GM12878 (cell line): Measurements from ENCODE around the gene ZNF367.

Experiments used
- ATF7 ChIP-seq: fragments of 450-650 bp; IDR thresholded peaks from 2 replicates; pipeline ENCODE4 v1.6.1; 2016; ENCODE audit warnings: low read depth, mild to moderate bottlenecking
- CTCF ChIP-seq, 3 experiments: IDR thresholded peaks in 2 of 3; conservative IDR thresholded peaks in 1 of 3; 2 replicates each; pipeline ENCODE4 v1.5.1; 2011; ENCODE audit warnings: low read depth in 3 of 3, low read length in 3 of 3, mild to moderate bottlenecking in 3 of 3, control low read depth in 2 of 3, moderate library complexity in 2 of 3, inconsistent platforms in 1 of 3, mixed read lengths in 1 of 3; ENCODE audit not compliant: control insufficient read depth in 2 of 3, insufficient read depth in 1 of 3; ENCODE audit errors: extremely low read depth in 1 of 3
- FOXM1 ChIP-seq: IDR thresholded peaks from 2 replicates; pipeline ENCODE4 v1.6.1; 2012; ENCODE audit warnings: low read depth, mild to moderate bottlenecking, inconsistent platforms, low read length, moderate library complexity
- TARDBP ChIP-seq: IDR thresholded peaks from 2 replicates; pipeline ENCODE4 v1.6.1; 2016; ENCODE audit warnings: borderline replicate concordance
- USF1 ChIP-seq: IDR thresholded peaks from 2 replicates; pipeline ENCODE4 v1.6.1; 2011; ENCODE audit warnings: borderline replicate concordance, low read depth, mild to moderate bottlenecking, moderate library complexity, mixed read lengths, low read length; ENCODE audit not compliant: insufficient read depth; ENCODE audit errors: extremely low read length
- USF2 ChIP-seq: IDR thresholded peaks from 2 replicates; pipeline ENCODE4 v1.6.1; 2011; ENCODE audit warnings: low read depth, low read length, improper control_type of control experiment, borderline replicate concordance
- ZBTB40 ChIP-seq: fragments of 450-650 bp; IDR thresholded peaks from 2 replicates; pipeline ENCODE4 v1.6.1; 2016; ENCODE audit warnings: mild to moderate bottlenecking, moderate library complexity, borderline replicate concordance
- ZNF274 ChIP-seq: IDR thresholded peaks from one replicate; pipeline ENCODE4 v1.8.0; 2011; ENCODE audit not compliant: insufficient read length, insufficient read depth

- TF ChIP-seq ZBTB40 (no peak), FOXM1 (no peak), TARDBP (no peak), USF2 (no peak), ATF7 (no peak), CTCF (IDR thresholded peaks at IDR 0.05 in 2 of 3, conservative IDR thresholded peaks at IDR 0.05 in 1 of 3; ENCODE audit: control insufficient read depth in 2 of 3, extremely low read depth in 1 of 3, insufficient read depth in 1 of 3, low read depth in 3 of 3, low read length in 3 of 3) (no peak), USF1 (no peak), ZNF274 (no peak)
These were observed 18.4 kb upstream of the ZNF367 start for GRCh38 chr9:96436456-96437126.
